Measurements from ENCODE around the gene TPP1.

Gene TPP1

DNA sequence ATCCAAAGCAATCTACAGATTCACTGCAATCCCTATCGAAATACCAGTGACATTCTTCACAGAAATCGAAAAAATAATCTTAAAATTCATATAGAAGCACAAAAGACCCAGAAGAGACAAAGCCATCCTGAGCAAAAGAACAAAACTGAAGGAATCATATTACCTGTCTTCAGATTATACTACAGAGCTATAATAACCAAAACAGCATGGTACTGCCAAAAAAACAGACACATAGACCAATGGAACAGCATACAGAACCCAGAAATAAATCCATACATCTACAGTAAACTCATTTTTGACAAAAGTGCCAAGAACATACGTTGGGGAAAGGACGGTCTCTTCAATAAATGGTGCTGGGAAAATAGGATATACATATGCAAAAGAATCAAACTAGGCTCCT is 34.7 kb downstream of the TPP1 start:
- FAIRE-seq: no peak

DNA sequence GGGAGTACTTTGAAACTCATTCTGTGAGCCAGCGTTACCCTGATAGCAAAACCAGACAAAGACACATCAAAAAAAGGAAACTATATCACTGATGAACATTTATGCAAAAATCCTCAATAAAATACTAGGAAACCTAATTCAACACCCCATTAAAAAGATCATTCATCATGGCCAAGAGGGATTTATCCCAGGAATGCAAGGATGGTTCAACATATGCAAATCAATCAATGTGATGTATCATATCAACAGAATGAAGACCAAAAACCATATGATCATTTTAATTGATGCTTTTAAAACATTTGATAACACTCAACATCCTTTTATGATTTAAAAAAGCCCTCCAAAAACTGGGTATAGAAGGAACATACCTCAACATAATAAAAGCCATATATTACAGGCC is 35.6 kb downstream of the TPP1 start:
- no peak for FAIRE-seq

DNA sequence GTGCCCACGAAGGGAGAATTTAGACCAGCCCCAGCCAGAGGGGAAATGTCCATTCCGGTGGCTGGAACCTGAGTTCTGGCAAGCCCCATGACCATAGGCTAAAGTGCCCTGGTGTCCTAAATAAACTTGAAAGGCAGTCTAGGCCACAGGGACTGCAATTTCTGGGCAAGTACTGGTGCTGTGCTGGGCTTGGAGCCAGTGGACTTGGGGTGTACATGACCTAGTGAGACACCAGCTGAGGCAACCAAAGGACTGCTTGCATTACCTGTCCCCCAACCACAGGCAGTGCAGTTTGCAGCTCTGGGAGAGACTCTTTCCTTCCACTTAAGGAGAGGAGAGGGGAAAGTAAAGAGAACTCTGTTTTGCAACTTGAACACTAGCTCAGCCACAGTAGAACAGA is 39.5 kb downstream of the TPP1 start:
- no peak for FAIRE-seq

DNA sequence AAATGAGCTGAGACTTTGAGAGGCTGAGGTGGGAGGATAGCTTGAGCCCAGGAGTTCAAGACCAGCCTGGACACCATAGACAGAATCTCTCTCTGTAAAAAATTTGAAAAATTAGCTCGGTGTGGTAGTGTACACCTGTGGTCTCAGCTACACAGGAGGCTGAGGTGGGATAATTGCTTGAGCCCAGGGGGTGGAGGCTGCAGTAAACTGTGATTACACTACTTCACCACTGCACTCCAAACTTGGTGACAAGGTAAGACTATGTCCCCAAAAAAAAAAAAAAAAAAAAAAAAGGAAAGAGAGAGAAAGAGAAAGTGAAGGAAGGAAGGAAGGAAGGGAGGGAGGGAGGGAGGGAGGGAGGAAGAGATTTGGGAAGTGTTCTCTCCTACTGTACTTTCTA is 41.1 kb downstream of the TPP1 start:
- FAIRE-seq: no peak

DNA sequence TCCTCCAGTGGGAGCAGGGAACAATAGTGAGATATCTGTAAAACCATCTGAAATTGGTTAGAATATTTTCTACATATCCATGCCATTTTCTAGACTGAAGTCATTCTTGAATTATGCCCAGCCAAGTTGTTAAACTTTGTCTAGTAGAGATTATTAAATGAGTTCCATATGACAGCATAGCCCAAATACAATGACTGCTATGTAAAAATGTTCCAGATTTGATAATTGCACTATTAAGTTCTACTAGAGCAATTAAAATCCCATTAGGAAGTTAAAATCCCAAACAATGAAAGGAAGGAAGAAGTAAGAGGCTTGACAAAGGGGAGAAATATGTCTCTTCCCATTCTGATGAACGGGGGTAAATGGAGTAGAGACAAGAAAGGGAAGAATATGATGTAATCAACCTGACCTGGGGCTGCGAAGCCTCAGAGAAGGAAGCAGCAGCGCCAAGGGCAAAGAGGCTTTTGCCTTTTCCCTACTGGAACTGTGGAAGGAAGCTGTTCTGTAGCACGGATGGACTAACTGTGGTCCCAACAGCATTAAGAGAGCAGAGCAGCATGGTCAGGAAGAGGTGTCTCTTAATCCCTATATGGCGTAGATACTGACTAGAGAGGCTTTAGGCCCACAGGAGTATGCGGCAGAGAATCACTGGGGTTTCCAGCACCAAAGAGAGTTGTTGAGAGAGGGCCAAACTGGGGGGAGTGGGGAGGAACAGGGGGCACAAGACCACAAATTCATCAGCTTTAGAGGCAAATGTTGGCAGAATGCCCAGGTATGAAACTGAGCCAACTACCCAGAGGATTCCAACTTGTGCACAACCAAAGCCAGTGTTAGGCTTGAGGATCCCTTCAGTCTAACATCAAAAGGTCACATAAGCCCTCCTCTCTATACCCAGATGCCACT is 42.5 kb downstream of the TPP1 start:
- no peak for FAIRE-seq

DNA sequence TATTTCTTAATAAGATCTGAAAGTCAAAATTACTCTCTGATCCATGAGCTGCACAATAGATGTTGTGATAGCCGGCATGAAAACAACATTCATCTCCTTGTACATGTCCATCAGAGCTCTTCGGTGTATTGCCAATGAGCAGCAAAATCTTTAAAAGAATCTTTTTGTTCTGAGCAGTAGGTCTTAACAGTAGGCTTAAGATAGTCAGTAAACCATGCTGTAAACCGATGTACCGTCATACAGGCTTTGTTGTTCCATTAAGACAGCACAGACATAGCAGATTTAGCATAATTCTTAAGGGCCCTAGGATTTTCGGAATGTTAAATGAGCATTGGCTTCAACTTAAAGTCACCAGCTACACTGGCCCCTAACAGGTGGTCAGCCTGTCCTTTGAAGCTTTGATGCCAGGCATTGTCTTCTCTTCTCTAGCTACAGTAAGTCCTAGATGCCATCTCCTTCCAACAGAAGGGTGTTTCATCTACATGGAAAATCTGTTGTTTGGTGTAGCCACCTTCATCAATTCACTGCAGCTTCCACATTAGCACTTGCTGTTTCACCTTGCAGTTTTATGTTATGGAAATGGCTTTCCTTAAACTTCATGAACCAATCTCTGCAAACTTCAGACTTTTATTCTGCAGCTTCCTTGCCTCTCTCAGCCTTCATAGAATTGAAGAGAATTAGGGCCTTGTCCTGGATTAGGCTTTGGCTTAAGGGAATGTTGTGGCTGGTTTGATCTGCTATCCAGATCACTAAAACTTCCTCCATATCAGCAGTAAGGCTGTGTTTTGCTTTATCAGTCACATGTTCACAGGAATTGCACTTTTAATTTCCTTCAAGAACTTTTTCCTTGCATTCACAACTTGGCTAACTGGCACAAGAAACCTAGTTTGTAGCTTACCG is 44.2 kb downstream of the TPP1 start:
- FAIRE-seq: no peak

DNA sequence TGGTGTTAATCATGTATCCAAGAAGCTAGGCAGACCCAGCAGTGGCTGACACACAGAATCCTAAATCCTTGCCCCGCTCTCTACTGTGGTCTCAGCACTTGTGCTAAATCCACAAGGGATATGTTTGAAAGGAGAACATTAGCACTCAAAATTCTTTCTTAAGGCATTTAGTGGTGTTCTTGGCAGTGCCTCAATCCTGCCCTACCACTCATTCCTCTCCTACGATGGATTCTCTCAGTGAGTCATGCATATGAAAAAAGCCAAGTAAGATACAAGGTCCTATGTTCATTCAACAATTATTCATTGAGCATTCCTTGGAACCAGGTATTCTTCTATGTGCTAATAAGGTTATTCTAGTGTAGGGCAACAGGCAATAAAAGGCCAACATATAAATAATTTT is 47.0 kb downstream of the TPP1 start:
- no peak for FAIRE-seq

DNA sequence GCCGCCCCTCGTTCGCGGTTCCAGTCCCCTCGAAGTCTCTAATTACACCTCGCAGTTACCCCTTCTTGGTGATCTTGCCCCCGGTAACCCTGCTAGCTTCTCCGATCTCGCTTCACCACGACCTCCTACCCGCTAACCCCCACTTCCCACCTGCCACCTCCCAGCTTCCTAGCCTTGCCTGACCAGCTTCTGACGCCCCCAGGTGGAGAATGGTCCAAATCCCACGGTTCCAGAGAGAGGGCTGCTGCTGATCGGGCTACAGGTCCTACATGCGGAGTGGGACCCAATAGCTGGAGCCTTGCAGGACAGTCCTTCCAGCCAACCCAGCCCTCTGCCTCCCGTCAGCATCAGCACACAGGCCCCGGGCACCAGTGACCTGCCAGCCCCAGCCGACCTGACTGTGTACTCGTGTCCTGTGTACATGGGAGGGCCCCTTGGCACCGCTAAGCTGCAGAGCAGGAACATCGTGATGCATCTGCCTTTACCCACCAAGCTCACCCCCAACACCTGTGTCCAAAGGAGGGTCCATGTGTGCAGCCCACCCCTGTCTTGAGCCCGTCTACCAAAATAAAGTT is 47.7 kb downstream of the TPP1 start:
- no peak for FAIRE-seq

DNA sequence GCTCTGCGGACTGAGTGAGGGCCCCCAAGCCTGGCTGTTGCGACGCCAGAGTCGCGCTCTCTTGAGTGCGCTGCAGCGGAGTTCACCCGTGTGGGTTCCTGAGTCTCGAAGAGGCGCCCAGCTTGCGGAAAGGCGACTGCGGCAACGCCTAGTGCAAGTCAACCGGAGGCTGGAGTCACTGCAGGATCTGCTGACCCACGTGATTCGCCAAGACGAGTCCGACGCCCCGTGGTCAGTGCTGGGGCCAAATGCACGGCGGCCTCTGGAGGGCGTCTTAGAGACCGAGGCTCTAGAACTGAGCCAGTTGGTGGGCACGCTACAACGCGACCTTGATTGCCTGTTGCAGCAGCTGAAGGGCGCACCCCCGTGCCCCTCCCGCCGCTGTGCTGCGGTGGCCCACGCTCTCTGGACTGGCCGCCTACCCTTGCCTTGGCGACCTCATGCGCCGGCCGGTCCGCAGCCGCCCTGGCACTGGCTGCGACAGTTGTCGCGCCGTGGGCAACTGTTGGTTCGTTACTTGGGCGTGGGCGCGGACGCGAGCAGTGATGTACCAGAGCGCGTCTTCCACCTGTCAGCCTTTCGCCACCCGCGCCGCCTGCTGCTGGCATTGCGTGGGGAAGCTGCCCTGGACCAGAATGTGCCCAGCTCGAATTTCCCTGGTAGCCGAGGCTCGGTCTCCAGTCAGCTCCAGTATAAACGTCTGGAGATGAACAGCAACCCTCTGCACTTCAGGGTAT is 48.4 kb downstream of the TPP1 start:
- FAIRE-seq: no peak

DNA sequence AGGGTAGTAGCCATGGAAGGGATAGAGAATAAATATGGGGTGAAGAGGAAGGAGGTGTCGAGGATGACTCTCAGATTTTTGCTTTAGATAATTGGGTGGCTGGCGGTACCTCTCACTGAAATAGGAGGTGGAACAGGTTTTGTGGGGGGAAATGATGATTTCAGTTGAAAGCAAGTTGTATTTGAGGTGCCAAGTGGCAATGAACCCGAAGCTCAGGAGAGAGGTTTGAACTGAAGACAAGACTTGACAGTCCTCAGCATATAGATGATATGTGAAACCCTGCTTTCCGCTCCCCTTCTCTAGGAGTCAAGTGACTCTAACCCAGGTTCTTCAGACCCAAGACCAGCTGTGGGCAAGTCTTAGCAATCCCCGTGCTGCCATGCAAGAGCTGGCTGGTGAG is 49.5 kb downstream of the TPP1 start:
- FAIRE-seq: no peak

DNA sequence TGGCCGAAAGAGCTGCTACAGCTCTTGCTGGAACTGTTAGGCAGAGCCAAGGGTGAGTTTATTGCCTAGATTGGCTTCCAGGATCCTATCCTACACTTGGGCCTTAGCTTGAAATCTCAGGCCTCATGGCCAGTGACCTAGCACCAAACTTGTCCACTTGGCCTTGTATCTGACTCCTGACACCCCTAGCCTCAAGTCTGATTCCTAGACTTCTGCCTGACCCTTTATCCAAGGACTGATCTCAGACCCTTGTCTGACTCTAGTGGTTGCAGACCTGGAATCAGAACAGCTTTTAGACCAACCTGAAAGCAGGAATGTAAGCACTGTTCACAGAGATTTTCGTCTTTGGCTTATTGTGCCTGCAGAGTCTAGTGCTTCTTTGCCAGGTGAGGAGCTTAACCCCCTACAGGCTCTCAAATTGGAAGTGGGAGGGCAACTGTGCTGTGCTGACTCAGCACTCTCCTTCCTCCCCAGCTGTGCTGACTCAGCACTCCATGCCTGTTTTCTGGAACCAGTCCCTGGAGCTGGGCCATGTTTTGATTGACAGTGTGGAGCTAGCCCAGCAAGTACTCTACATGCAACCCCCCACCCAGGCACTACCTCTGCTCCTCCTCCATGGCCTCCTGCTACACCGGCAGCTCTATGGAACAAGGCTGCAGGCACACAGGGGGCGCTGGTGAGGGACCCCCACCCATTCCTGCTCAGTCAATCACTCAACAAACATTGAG is 50.9 kb downstream of the TPP1 start:
- no peak for FAIRE-seq

DNA sequence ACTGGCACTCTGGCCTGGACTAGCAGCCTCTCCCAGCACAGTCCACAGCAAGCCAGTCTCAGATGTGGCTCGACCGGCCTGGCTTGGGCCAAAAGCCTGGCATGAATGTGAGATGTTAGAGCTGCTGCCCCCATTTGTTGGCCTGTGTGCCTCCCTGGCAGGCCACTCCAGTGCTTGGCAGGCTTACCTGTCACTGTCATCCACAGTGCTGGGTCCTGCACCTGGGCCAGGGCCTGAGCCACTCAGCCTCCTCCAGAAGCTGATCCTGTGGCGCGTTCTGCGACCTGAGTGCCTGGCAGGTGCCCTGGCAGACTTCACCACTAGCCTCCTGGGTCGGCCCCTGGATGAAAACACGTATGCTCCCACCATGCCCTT is 51.9 kb downstream of the TPP1 start:
- no peak for FAIRE-seq

DNA sequence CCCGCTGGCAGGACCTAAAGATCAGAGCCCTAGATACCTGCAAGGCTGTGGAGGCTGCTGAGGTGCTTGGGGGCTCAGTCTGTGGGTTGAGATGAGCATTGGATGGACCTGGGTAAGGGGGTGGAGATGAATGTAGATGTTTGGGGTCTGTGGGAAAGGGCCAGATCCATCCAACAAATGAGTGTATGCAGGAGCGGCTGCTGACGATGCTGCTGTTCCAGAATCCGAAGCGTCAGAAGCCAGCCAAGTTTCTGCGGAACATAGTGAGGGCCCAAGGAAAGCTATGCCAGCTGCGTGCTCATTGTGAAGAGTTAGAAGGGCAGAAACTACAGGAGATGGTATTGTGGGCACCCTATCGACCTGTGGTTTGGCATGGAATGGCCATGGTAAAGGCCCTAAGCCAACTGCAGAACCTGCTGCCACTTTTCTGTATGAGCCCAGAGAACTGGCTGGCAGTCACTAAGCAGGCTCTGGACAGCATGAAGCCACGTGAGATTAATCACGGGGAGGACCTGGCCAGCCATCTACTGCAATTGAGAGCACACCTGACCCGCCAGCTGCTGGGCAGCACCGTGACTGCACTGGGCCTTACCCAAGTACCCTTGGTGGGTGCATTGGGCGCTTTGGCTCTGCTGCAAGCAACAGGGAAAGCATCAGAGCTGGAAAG is 52.4 kb downstream of the TPP1 start:
- FAIRE-seq: no peak

DNA sequence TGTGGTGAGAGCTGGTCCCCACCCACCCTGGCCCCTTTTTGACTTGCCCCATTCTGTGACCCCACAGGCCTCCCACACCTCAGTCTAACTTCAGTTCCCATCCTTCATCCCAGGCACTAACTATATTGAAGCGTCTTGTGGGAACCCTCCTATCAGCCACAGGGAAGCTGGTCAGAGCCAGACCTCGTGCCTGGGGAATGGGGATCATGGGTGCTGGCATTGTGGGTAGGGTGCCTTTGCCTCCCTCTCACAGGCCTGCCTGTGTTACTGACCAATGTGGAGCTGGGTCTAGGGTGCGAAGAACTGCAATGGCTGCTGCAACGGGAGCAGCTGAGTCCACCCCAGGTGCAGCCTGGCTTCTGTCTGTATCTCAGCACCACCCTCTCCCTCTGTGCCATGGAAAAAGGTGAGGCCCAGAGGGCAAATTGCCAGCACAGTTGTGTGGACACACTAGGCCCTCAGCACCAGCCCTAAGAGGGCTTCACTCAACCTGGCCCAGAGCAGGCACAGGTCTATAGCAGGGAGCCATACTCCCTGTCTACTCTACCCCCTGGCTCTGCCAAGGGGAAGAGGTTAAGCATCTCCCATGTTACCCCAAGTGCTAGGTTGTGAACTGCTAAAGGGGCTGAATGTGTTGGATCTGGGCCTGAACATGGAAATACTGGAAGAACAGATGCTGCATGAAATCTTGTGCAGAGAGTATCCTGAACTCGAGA is 53.1 kb downstream of the TPP1 start:
- no peak for FAIRE-seq

DNA sequence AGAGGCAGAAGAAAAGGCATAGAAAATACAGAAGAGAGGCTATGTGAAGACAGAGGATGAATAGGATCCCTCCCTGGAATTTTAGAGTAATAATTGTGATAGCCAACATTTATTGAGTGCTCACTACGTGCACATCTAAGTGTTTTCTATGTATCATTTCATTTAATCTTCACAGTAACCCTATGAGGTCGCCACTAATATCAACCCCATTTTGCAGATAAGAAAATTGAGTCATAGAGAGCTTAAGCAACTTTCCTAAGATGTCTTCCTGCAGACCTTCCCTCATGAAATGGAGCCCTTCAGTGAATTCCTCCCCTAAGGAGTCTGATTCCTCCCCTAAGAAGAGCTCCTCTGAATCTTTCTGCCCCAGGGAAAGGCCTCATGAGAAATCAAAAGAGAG is 53.9 kb downstream of the TPP1 start:
- no peak for FAIRE-seq

DNA sequence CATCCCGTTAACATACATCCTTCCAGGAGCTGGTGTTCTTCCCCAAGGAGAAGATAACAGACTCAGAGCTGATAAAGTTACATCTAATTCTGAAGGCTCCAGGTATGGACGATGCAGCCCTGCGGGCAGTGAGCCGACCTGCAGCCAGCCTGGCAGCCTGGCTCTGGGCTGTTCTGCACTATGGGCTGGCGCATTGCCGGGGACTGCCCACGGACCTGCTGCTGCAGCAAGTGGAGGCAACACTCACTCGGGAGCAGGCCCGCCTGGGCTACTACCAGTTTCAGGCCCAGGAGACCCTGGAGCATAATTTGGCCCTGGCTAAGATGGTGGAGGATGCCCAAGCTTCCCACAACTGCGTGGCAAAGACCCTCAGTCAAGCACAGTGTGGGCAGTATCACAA is 55.6 kb downstream of the TPP1 start:
- FAIRE-seq: no peak

DNA sequence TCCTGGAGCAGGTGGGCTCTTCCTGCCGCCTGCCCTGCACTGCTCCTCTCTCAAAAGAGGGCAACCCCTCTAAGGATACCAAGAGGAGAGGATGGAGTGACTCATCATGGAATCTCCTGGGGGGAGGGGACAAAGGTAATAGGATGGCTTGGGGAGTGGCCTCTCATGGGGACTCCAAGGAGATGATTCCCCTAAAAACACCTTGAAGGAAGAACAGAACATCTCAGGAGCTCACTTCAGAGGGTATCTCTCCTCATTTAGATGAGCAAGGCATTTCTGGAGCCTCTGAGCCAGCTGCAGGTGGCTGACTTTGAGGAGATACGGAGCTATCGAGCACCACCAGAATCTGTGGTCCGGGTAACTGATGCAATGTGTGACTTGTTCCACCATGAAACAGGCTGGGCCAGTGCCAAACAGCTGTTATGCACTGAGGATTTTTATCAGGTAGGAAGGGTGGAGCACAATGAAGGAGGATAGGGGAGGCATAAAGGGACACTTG is 56.1 kb downstream of the TPP1 start:
- FAIRE-seq: no peak

Data from TTC549 (cell line).